ENCODE data around the gene POU2AF1. TPM values are rescaled to one million over a fixed set of nuclear protein-coding genes. Genes with fewer than 3 reads are reported as not detected.

POU2AF1 gene
- total RNA-seq, 4 donors from 2014 or later = under 0.01 to 2.9 (median 2.6) TPM; not detected in 1

DNA sequence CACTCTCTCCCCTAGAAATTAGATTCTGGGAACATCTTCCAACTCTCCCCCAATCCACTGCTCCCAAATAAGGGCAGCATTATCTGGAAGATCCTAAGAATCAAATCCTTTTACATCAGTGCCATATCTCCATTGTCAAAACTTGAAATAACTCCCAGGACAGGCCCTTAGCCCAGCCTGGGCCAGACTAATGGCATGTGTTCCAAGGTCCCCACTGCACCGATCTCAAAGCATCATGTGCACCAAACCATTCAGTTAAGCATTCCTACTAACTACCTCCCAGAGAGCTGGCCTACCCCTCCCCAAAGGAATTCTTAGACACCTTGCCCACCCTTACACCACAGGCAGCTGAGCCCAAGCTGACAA is 44.2 kb upstream of the POU2AF1 start:
- TF ChIP-seq POLR2A (IDR thresholded peaks at IDR 0.05) (no peak), CTCF (IDR thresholded peaks at IDR 0.05) (no peak)
- H3K36me3 ChIP-seq = no peaks in the 10 kb centered on the region
- no peak for DNase-seq

GRCh38 chr11:111422494-111423249 is 43.6 kb upstream of the POU2AF1 start:
- intact Hi-C loops (cut with DNase I; ENCODE audit: low total_unique reads) = no loop called here
- H3K9me3 ChIP-seq = no peaks in the 10 kb centered on the region
- no peak overlapping the region for H3K27ac ChIP-seq
- H3K27me3 ChIP-seq = no peaks in the 10 kb centered on the region
- H3K36me3 ChIP-seq = no peaks in the 10 kb centered on the region
- DNase-seq = peak; percentile 44 to 58
- no peak overlapping the region for H3K4me3 ChIP-seq
- peaks cover 0 to 8% of the 10 kb centered on the region in 2 donors for H3K4me1 ChIP-seq
- TF ChIP-seq CTCF (IDR thresholded peaks at IDR 0.05) (peak; percentile 55 to 72 (median 66)), POLR2A (IDR thresholded peaks at IDR 0.05) (no peak)

More for the DNA sequence above, 44.2 kb upstream of the POU2AF1 start:
- Histone ChIP-seq H3K27me3 (no peaks in the 10 kb centered on the region), H3K4me3 (no peak overlapping the region), H3K9me3 (no peaks in the 10 kb centered on the region), H3K27ac (no peak overlapping the region), H3K4me1 (peaks cover 0 to 8% of the 10 kb centered on the region in 2 donors)
- intact Hi-C loops (cut with DNase I; ENCODE audit: low total_unique reads) = no loop called here

- Histone ChIP-seq H3K9me3 (no peaks in the 10 kb centered on the region), H3K27me3 (no peaks in the 10 kb centered on the region), H3K4me1 (peaks cover 0 to 8% of the 10 kb centered on the region in 2 donors), H3K36me3 (no peaks in the 10 kb centered on the region), H3K27ac (no peak overlapping the region), H3K4me3 (no peak overlapping the region)
- intact Hi-C loops (cut with DNase I; ENCODE audit: low total_unique reads) = no loop called here
- TF ChIP-seq CTCF (IDR thresholded peaks at IDR 0.05) (no peak), POLR2A (IDR thresholded peaks at IDR 0.05) (no peak)
- DNase-seq = no peak
Measured at GRCh38 chr11:111421251-111421650, 42.2 kb upstream of the POU2AF1 start.

DNA sequence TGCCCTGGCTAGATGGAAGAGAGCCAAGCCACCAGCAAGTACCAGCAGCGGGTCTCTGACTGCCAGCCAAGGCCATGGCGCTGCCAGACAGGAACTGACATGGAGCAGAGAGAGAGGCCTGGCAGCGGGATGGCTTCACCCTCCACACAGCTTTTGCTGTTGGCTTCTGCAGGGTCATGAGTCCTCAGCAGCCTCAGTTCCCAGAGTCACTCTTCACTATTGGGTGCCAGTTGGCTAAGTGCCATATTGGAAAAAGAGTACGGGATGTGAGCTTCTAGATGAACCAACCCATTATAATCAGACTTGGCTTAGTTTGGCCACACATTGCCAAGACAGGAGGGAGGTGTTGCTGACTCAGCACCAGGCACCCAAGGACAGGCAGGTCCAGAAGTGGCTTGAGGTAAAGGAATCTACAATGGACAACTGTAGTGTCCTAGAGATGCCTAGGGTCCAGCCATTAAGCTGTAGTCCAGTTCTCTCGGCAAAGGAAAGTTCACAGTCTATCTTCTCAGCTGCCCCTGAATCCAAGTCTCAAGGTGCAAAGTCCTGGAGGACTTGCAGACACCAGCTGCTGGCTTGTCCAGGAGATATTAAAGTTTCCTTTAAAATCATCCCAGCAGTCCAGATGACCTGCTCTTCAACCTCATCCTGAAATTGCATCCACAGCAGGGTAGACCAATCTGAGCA is 40.7 kb upstream of the POU2AF1 start:
- no peak for DNase-seq
- no peaks in the 10 kb centered on the region for H3K9me3 ChIP-seq
- peaks cover 0 to 8% of the 10 kb centered on the region in 2 donors for H3K4me1 ChIP-seq
- no peak for TF ChIP-seq CTCF (IDR thresholded peaks at IDR 0.05)
- no peak for TF ChIP-seq POLR2A (IDR thresholded peaks at IDR 0.05)
- no peaks in the 10 kb centered on the region for H3K27me3 ChIP-seq
- H3K36me3 ChIP-seq = no peaks in the 10 kb centered on the region
- no peak overlapping the region for H3K27ac ChIP-seq
- intact Hi-C loops (cut with DNase I; ENCODE audit: low total_unique reads) = no loop called here
- no peak overlapping the region for H3K4me3 ChIP-seq

GRCh38 chr11:111419181-111419580 is 40.1 kb upstream of the POU2AF1 start:
- H3K36me3 ChIP-seq = no peaks in the 10 kb centered on the region
- H3K4me1 ChIP-seq = peaks cover 0 to 8% of the 10 kb centered on the region in 2 donors
- TF ChIP-seq POLR2A (IDR thresholded peaks at IDR 0.05) = no peak
- TF ChIP-seq CTCF (IDR thresholded peaks at IDR 0.05) = no peak
- H3K27me3 ChIP-seq = no peaks in the 10 kb centered on the region
- DNase-seq = no peak
- H3K4me3 ChIP-seq = no peak overlapping the region
- H3K9me3 ChIP-seq = no peaks in the 10 kb centered on the region
- intact Hi-C loops (cut with DNase I; ENCODE audit: low total_unique reads) = no loop called here
- H3K27ac ChIP-seq = no peak overlapping the region
